ENCODE data around the gene ZBTB5.

The ZBTB5 gene

DNA sequence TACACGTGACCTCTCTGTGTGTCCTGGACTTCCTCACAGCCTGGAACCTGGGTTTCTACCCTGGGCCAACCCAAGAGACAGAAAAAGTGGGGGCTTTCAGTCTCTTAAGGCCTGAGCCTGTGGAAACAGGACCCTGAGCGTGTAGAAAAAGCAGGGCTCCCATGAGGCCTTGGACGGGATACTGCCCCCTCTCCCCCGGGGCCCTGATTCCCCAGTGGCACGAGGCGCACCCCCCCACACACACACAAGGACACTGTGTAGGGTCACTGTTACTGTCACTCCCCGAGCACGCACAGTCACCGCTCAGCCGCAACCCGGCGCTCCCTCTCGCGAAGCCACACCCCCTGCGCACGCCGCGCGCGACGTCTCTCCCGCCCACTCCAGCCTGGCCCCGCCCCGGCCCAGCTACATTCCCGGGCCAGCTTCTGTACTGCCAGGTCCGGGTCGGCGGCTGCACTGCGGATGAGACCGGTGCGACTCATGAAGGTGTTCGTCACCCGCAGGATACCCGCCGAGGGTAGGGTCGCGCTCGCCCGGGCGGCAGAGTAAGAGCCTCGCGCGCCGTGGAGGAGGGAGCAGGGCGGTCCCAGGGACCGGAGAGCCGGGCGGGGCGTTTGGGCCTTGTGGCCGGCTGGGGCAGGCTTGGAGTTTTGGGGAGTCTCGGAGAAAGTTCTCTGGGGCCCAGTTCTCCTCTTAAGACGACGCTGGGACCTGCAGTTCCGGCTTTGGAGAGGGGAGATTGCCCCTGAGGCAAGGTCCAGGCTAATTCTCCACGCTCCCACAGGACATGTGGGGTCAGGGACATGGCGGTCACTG lies 42.8 kb downstream of the ZBTB5 start, which contains the start of gene GRHPR:
Gene GRHPR, plus strand, starts transcription at position 408 of the 816 bp plus-strand sequence. Its CDS starts 55 bp downstream, at position 463.
- no peak for FAIRE-seq

DNA sequence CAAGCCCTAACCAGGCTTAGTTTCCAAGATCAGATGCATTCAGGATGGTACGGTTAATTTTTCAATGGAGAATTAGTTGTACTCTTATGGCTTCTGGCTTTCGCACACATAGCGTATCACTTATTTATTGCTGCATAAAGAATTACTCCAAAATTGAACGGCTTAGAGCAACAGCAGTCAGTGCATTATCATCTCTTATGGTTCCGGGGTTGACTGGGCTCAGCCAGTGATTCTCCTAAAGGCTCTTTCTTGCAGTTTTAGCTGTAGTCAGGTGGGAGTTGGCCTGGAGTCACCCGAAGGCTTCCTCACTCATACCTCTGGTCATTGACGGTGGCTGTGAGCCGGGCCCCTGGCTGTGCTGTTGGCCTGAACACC lies 43.3 kb downstream of the ZBTB5 start:
- FAIRE-seq, result no peak

DNA sequence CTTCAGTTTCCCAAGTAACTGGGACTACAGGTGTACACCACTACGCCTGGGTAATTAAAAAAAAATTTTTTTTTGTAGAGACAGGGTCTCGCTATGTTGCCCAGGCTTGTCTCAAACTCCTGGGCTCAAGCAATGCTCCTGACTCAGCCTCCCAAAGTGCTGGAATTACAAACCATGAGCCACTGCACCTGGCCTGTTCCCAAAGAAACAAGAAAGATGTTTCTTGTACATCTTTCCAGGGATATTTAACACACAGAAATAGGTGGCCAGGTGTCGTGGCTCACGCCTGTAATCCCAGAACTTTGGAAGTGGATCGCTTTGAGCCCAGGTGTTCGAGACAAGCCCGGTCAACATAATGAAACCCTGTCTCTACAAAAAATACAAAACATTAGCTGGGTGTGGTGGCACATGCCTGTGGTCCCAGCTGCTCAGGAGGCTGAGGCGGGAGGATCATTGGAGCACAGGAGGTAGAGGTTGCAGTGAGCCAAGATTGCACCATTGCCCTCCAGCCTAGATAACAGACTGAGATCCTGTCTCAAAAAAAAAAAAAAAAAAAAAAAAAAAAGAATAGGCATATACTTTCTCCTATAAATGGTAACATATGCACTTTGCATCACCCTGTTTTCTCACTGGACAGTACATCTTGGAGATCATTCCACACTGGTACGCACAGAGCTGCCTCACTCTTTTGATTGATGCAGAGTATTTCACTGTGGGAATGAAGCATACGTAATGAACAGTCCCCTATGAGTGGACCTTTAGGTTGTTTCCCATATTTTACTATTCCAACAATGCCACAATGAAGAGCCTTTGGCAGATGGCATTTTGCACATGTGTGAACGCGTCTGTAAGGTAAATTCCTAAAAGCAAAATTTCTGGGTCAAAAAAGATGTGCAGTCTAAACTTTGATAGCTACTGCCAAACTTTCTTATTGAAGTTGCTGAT lies 44.7 kb downstream of the ZBTB5 start:
- no peak for FAIRE-seq

DNA sequence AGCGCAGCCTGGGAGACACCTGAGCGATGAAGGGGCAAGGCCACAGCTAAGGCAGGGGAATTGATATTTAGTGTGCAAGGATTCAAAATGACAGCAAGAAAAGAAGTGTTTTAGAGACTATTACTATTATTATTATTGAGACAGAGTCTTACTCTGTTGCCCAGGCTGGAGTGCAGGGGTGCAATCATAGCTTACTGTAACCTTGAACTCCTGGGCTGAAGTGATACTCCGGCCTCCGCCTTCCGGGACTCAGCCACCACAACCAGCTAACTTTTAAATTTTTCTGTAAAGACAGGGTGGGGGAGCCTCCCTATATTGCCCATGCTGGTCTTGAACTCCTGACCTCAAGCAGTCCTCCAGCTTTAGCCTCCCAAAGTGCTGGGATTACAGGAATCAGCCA lies 46.0 kb downstream of the ZBTB5 start:
- FAIRE-seq, result no peak

DNA sequence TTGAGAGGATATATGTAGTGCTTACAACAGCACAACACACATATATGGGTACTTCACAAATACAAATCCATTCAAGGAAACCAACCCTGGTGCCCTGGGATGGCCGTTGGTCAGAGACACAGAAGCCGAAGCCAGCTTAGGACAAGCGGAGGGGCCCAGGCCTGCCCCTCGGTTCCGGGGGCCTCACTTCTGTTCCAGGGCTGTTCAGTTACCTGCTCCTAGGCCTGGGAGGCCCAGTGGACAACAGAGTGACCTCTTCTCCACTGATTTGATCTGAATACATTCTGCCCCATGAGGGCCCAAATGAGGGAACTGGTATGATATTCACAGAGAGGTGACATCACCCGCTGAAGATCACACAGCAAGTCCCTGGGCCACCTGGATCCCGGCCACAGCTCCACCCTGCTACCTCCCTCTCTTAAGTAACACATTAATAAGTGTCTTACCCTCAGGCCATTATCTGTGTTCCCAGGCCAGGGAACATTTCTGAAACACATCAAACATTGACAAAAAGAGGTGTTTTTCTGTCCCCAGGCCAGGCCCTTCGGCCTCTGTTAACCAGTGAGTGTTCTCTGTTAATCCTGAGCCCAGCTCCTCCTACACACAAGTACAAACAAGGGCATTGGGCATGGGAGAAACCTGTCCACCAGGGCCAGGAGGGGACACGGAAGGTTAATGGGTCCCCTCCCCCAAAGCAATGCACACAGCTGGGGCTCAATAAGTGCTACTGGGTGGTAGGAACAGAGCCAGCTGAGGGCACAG lies 47.2 kb downstream of the ZBTB5 start:
- FAIRE-seq, result no peak

DNA sequence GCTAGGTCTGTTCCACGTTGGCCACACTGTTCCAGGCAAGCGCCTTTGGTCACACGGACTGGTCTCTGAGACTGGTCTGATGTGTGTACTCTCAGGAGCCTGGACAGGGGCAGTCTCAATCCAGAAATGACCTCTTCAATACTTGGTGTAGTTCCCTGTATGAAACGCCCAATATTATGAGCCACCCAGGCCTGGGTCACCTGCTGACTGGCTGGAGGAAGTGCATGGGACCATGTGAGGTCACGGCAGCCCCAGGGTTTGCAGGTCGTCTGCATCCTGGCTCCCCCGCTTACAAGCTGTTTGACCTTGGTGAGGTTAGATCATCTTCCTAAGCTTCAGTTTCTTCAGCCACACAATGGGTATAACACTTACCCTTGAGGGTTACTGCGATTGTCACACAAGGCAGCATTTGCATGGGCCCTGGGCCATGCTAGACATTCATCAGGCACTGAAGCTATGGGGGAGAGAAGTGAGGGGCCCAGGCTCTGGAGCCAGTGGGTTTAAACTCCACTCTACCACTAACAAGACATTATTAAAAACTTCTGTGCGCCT lies 47.9 kb downstream of the ZBTB5 start:
- FAIRE-seq, result no peak

DNA sequence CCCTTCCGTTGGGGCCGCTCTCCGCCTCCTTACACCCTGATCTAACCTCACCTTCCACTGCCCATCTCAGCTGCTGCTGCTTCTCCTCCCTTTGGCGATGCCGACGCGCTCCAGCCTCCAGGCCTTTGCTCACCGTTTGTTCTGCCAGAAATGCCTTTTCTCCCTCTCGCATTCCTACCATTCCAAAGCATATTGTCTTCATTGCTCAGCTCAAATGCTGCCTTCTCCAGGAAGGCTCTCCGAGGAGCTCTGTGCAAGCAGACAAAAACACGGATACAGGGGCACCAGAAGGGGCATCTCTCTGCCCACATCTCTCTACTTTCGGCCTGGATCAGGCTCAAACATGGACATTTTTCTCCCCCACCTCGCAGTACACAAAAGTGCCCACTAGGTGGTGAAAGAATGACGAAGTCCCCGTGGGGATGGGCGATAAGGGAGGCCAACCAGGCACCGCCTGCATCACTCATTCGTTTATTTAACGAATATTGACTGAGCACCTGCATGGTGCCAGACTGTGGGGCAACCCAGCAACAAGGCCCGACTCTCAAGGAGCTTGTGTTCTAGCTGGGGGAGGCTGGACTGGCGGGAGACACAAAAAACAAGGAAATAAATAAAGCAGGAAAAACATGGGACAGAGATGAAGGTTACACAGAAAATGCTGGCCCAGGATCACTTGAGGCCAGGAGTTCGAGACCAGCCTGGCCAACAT lies 50.1 kb downstream of the ZBTB5 start:
- FAIRE-seq, result no peak

DNA sequence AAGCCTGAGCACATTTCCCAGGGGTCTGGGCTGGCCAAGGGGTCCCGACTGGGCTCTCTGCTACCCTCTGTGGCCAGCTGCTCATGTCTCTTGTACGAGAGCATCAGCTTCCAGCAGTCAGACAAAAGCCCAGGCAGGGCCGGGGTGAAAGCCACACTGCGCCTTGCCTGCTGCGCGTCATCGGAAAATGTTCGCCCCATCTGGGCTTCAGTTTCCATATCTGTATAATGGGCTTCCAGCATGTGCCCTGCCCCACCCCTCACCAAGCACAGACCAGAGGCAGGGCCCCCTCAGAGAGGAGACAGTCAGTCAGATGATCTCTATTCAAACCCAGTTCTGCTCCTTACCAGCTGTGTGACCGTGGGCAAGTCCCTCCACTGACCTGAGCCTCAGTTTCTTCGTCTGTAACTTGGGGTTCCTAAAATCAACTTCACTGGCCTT lies 50.7 kb downstream of the ZBTB5 start:
- FAIRE-seq, result no peak

DNA sequence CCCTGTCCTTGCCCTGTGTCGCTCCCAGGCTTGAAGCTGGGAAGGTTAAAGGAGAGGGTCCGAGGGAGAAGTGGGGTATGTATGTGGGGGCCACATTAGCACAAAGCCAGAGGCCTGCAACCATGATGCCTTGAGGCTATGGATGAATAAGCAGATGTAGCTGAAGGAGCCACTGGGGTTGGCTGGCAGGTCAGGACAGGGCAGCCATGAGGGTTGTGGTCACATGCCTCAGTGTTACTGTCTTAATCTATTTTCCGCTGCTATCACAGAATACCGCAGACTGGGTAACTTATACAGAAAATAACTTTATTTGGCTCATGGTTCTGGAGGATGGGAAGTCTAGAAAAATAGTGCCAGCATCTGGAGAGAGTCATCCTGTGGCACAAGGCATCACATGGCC lies 51.9 kb downstream of the ZBTB5 start:
- FAIRE-seq, result no peak

DNA sequence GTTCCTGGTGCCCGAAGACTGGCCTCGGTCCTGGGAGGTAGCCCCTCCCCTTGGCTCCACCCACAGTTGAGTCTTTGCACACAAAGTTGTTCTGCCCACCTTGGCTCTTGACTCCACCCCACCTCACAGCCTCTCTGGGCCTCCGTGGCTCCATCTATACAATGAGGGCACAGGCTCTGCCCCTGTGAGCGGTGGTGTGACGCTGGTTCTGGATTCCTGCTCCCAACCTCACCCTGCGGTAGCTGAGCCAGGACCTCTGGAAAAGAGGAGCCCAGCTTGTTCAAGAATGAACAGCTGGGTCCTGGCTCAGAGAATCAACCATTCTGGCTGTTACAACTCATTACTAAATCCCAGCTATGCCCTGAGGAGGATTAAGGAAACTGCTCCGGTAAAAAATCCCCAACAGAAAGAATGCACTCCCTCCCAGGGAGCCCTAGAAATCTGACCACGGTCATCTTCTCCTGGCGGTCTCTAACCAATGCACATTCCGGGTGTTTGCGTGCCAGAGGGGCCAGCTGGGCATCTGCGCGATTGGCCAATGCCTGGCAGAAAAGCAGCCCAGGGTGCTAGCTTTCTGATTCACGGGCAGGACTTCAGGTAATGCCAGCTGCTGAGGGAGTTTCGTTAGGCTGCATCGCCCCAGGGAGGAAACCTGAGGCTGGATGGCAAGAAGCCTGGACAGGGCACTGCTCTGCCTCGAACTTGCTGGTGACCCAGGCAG lies 52.7 kb downstream of the ZBTB5 start:
- FAIRE-seq, result no peak

DNA sequence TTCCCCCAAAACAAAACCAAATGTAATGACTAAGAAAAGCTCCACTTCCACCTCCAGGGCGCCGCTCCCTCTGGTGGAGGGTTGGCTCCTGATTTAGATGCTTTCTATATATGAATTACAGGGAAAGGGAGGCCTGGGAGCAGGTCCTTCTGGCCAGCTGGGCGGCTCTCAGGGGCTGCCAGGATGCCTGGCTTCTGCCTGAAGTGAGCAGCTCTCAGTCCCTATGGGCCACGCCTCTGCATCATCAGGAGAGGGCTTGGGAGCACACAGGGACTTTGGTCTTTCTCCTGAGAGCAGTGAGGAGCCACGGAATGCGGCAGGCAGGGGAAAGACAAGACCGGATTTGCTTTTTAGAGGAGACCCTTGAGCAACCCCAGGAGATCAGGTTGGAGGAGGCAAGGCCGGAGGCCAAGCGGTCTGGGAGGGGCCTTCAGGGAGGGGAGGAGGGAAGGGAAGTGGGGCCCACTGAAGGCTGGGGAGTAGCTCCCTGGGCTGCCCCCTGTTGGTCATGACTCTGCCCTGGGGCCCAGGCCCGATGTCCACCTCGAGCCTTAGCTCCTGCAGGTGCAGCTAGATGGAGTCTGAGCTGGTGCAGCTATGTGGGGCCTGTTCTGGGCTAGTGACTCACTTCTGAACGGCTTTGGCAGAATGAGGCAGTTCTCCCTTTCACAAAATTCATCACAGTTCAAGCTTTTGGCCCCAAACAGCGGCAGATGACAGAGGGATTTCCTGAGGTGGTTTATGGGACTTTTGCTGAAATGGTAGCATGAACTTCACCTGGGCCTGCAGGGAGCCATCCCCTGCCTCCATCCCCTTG lies 54.1 kb downstream of the ZBTB5 start:
- FAIRE-seq, result no peak

DNA sequence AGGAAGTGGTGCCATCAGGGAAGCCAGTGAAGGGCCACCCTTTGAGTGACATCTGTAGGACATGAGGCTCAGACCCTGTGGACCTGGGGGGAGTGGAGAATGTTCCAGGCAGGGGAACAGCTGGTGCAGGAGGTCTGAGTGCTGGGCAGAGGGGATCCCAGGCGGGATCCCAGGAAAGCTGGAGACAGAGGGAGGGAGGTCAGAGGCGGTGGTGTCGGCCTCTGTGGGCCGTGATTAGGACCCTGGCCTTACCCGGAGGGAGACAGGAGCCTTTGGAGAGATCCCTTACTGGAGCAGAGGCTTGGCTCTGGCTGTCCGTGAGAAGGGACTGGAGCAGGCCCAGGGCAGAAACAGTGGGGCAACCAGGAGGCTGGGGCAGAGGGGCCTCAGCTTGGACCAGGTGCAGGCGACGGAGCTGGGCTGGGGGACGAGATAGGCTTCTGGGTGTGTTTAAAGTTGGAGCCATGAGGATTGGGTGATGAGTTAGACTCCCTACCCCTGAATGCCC lies 54.8 kb downstream of the ZBTB5 start:
- no peak for FAIRE-seq

DNA sequence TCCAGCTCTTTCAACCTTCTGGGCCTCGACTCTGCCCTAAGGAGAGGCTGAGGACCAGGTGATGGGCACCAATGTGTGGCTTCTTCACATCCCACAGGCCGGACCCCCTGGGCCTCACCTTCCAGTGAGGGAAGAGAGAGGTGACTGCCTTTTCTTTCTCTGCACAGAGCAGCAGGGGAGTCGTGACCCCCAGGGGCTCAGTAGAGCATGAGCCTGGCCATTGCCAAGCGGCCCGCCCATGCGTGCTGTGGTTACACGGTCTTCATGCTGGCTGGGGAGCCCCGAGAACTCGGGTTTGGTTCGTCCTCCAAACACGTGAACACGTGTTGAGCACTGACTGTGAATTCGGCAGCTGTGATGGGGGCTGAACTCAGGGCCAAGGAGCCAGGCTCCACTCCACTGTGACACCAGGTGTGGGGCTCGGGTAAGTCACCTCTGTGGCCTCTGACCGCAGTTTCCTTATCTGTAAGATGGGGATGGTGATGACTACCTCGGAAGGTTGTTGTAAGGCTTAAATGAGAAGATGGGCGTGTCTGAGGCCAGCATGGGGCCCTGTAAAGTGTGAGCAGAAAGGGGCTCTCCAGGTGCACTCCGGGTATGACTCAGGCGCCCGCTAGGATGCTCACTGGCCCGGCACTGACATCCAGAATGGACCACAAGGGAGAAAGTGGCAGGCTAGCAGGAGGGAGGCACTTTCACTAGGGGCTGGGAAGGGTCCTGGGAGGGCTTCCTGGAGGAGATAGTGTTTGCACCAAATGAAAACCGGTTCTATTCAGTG lies 56.1 kb downstream of the ZBTB5 start:
- FAIRE-seq, result no peak

DNA sequence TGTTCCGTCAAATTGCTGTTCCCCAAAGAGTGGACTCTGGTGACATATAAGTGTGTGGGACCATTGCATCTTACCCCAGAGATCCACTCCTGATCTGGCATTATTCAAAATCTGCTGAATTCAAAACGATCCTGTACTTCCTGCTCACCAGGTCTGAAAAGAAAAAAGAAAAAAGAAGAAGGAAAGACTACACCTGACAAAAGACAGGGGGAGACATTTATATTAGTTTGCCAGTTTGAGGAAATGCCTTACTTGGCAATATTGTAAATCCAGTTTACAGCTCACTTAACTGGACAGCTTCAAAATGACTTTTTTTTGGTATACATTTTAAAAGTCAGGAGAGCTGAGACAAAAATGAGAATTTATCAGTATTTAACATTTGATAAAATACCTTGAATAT lies 57.8 kb downstream of the ZBTB5 start:
- no peak for FAIRE-seq

DNA sequence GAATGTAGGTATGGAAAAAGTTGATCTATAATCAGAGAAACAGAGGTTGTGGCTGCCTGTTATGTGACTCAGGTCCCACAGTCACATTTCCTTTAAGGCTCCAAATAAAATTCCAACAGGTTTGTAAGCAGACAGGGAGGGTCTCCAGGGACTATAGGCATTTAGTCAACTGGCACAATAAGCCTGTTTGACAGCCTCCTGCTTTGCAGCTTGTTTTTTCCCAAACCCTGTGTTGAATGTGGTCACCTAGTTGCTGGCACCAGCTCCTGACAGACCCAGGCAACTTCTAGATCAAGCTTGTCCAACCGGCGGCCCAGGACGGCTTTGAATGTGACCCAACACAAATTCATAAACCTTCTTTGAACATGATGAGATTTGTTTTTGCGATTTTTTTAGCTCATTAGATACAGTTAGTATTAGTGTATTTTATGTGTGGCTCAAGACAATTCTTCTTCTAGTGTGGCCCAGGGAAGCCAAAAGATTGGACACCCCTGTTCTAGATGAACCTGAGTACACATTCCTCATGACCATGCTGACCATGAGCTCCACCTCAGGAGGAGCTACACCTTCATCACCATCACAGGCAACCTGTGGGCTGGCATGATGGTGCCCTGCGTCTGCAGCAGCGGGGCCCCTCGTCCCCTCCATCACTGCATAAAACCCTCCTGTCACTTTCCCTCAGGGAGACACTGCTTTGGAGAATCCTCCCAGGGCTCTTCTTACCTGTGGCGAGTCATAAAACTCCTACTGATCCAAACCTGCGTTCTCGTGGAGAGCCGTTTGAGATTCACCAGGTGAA lies 58.4 kb downstream of the ZBTB5 start:
- FAIRE-seq, result no peak

DNA sequence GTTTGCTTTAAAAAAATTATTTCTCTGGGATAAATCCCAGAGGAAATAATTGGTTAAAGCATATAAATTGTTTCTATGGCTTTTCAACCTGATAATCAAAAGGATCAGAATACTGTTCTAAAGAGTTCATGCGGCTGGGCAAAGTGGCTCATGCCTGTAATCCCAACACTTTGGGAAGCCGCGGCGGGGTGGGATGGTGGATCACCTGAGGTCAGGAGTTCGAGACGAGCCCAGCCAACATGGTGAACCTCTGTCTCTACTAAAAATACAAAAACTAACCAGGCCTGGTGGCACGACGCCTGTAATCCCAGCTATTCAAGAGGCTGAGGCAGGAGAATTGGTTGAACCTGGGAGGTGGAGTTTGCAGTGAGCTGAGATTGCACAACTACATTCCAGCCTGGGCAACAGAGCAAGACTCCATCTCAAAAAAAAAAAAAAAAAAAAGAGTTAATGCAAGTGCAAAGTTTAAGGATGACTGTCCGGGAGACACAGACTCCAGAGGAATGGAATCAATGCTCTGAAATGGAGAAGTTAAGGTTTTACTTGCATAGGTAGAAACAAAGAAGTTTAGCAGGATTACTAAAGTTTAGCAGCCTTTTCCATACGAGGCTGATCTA lies 59.4 kb downstream of the ZBTB5 start:
- no peak for FAIRE-seq

DNA sequence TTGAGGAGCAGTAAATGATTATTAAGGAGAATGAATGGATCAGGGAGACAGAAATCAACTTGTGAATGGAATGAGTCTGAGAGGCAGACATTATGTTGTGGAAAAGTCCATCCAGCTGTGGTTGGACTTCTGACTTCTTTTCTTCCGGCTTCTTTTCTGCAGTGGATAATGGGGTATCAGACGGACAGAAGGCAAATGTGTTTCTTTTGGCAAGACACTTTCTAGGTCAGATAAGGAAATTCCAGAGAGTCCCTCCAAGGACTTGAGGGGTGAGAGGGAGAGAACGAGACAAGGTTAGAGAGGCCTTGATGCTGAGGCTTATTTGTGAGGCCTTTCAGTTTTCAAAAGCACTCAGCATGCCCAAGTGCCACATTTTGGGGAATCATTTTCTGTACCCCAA lies 59.9 kb downstream of the ZBTB5 start:
- FAIRE-seq, result no peak

DNA sequence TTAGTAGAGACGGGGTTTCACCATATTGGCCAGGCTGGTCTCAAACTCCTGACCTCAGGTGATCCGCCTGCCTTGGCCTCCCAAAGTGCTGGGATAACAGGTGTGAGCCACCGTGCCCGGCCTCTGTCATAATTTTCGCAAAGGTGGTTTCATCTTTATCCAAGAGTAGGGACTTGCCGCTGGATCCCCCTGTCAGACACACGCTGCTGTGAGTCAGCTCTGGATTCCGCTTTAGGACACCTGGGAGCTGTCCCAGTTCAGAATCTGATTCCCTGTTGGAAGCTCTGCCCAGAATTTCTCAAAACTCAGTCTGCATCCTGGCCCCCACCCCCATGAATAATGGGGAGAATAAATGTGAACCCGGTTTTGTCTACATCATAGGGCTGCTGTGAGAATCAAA lies 60.7 kb downstream of the ZBTB5 start:
- FAIRE-seq, result no peak

Measured in islet of Langerhans (tissue), 1 donor.